ENCODE results near the gene MAN1C1.

GRCh38 chr1:25792115-25792514 is 175.5 kb downstream of the MAN1C1 start:
- TF ChIP-seq, protein P1, sequence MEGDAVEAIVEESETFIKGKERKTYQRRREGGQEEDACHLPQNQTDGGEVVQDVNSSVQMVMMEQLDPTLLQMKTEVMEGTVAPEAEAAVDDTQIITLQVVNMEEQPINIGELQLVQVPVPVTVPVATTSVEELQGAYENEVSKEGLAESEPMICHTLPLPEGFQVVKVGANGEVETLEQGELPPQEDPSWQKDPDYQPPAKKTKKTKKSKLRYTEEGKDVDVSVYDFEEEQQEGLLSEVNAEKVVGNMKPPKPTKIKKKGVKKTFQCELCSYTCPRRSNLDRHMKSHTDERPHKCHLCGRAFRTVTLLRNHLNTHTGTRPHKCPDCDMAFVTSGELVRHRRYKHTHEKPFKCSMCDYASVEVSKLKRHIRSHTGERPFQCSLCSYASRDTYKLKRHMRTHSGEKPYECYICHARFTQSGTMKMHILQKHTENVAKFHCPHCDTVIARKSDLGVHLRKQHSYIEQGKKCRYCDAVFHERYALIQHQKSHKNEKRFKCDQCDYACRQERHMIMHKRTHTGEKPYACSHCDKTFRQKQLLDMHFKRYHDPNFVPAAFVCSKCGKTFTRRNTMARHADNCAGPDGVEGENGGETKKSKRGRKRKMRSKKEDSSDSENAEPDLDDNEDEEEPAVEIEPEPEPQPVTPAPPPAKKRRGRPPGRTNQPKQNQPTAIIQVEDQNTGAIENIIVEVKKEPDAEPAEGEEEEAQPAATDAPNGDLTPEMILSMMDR (IDR thresholded peaks at IDR 0.05), result no peak
- no peak for TF ChIP-seq POLR2AphosphoS5 (IDR thresholded peaks at IDR 0.05)
